ACC112 (cell line): ENCODE results near the gene FXYD7.
"Not testable (repeated sequence)": the region's sequence is repeated elsewhere in the genome, so short reads cannot be mapped to it uniquely, and the experiment has no call there.

ENCODE experiments used
- H2AFZ ChIP-seq: fragments of 200-600 bp; sonication (generic); one replicate; pipeline ENCODE4 v1.6.0; 2017; ENCODE audit warnings: antibody characterized with exemption, low read length; ENCODE audit not compliant: unreplicated experiment
- H3K27ac ChIP-seq: fragments of 200-600 bp; sonication (generic); 2 replicates; pipeline ENCODE4 v1.5.1; 2014; ENCODE audit warnings: low read depth, mild to moderate bottlenecking, antibody characterized with exemption, low read length, moderate library complexity
- H3K27me3 ChIP-seq: fragments of 200-600 bp; sonication (generic); 2 replicates; pipeline ENCODE4 v1.6.1; 2014; ENCODE audit warnings: mild to moderate bottlenecking, antibody characterized with exemption, low read length, moderate library complexity, mixed read lengths; ENCODE audit not compliant: insufficient read depth
- H3K36me3 ChIP-seq: fragments of 200-600 bp; sonication (generic); 2 replicates; pipeline ENCODE4 v1.6.1; 2016; ENCODE audit warnings: mild to moderate bottlenecking, antibody characterized with exemption, low read length, moderate library complexity, mixed read lengths; ENCODE audit not compliant: insufficient read depth
- H3K4me1 ChIP-seq: fragments of 200-600 bp; sonication (generic); one replicate; pipeline ENCODE4 v1.6.1; 2016; ENCODE audit warnings: low read length, mixed read lengths; ENCODE audit not compliant: insufficient read depth, unreplicated experiment, control insufficient read depth
- H3K4me3 ChIP-seq: fragments of 200-600 bp; sonication (generic); 2 replicates; pipeline ENCODE4 v1.5.1; 2014; ENCODE audit warnings: mild to moderate bottlenecking, low read depth, low read length
- H3K79me2 ChIP-seq: fragments of 200-600 bp; sonication (generic); one replicate; pipeline ENCODE4 v1.6.0; 2016; ENCODE audit warnings: low read length; ENCODE audit not compliant: control insufficient read depth, unreplicated experiment, insufficient read depth

FXYD7 gene

DNA sequence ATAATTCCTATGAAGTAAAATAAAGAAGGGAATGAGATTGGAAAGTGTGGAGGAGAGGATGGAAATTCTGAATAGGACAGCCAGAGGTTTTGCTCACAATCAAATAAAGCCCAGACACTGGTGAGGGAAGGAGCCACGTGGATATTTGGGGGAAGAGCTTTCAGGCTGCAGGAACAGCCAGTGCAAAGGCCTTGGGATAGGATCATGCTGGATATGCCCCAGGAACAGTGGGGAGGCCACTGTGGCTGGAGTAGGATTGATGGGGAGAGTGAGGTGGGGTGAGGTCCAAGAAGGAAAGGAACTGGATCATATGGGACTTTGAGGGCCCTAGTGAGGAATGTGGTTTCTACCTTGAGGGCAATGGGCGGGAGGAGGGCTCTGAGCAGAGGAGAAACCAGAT lies 7.4 kb downstream of the FXYD7 start:
- Histone ChIP-seq H3K4me1 (no peaks in the 10 kb centered on the region), H3K4me3 (no peak overlapping the region), H3K27ac (no peak overlapping the region), H3K36me3 (no peaks in the 10 kb centered on the region), H3K27me3 (no peaks in the 10 kb centered on the region), H2AFZ (no peak overlapping the region), H3K79me2 (peaks cover 4% of the 10 kb centered on the region)

DNA sequence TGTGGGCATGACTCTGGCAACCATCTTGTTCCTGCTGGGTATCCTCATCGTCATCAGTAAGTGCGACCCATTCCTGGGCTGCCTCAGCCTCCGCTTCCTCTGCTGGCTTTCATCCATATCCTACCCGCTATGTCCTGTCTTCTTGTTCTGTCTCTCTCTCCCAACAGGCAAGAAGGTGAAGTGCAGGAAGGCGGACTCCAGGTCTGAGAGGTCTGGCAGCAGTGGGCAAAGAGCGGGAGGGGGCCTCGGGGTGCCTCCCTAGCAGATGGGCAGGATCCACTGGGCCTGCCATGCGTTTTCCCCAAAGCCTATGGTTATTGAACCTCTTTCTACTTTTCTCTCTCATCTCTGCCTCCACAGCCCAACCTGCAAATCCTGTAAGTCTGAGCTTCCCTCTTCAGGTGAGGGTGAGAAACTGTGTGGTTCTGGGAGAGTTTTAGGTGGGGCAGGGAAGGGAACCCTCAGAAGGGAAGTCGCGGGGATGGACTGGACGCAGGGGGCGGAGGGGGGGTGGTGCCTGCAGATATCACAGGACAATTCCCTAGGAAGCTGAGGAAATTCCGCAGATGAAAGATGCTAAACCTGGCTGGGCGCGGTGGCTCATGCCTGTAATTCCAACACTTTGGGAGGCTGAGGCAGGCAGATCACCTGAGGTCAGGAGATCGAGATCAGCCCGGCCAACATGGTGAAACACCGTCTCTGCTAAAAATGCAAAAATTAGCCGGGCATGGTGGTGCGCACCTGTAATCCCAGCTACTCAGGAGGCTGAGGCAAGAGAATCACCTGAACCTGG lies 8.4 kb downstream of the FXYD7 start:
- Histone ChIP-seq H3K36me3 (no peaks in the 10 kb centered on the region), H3K4me1 (peaks cover 8% of the 10 kb centered on the region), H3K79me2 (peaks cover 14% of the 10 kb centered on the region), H3K27me3 (no peaks in the 10 kb centered on the region), H3K27ac (no peak overlapping the region), H3K4me3 (no peak overlapping the region), H2AFZ (no peak overlapping the region)

- H3K36me3 ChIP-seq, H3K27me3 ChIP-seq, H2AFZ ChIP-seq, H3K27ac ChIP-seq, H3K4me1 ChIP-seq, H3K4me3 ChIP-seq: not testable (repeated sequence)
- peaks cover 21% of the 10 kb centered on the region for H3K79me2 ChIP-seq
Measured at GRCh38 chr19:35153129-35153522, 10.1 kb downstream of the FXYD7 start.

- Histone ChIP-seq H3K4me1 (peaks cover 8% of the 10 kb centered on the region), H3K79me2 (peaks cover 21% of the 10 kb centered on the region), H3K27ac (no peak overlapping the region)
Measured at GRCh38 chr19:35153701-35154524, 10.9 kb downstream of the FXYD7 start.

DNA sequence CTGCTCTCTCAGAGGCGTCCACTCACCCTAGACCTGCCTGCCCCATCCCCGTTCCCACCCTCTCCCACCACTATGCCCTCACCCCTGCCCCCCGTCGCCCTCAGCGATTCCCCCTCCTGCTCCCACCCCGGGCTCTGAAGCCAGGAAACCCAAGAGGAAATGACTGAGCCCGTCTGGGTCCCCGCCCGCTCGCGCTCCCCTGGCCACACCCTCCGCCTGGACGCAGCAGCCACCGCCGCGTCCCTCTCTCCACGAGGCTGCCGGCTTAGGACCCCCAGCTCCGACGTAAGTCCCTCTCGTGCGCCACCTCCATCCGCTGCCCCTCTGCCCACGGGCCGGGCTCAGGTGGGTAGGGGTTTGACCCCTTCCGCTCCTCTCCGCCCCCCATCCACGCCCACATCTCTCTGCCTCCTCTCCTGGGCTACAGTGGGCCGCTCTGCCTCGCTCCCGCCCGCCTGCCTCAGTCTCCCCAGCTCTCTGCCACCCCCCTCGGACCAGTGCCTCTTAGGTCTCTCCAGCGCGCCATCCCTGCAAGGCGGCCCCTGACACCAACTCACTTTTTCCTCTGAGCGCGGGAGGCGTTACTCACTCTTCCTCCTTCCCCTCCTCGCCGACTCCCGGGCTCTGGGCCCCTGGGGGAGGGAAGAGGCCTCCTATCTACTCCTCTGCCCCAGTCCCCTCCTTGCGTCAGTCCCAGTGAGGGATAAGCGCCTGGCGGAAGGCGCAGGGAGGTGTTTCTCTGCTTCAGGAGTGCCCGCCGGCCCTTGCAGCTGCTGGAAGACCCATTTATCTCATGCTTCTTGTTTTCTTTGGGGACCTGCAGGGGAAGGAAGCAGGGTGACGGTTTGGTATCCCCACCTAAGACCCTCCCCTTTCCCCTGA lies 11.7 kb downstream of the FXYD7 start, which contains the start of gene FXYD5:
Gene FXYD5 (plus strand): TSS at position 211 of the 882 bp plus-strand sequence. CDS start 816 bp downstream, outside the sequence.
- peak within 1 kb of the TSS; percentile 93 for H3K4me3 ChIP-seq
- no peaks in the 10 kb centered on the region for H3K27me3 ChIP-seq
- H3K79me2 ChIP-seq = peaks cover 21% of the 10 kb centered on the region
- H2AFZ ChIP-seq = peak within 1 kb of the TSS; percentile 81
- H3K36me3 ChIP-seq = peaks cover 14% of the 10 kb centered on the region; the same call in 1 of the 2 replicates
- peak within 1 kb of the TSS; percentile 64; the same call in 1 of the 2 replicates for H3K27ac ChIP-seq
- H3K4me1 ChIP-seq = peaks cover 8% of the 10 kb centered on the region

More at GRCh38 chr19:35153701-35154524, 10.9 kb downstream of the FXYD7 start:
- Histone ChIP-seq H3K36me3 (peaks cover 6% of the 10 kb centered on the region; the same call in 1 of the 2 replicates), H2AFZ (peak overlapping the region; percentile 81), H3K27me3 (no peaks in the 10 kb centered on the region), H3K4me3 (peak overlapping the region; percentile 93)

DNA sequence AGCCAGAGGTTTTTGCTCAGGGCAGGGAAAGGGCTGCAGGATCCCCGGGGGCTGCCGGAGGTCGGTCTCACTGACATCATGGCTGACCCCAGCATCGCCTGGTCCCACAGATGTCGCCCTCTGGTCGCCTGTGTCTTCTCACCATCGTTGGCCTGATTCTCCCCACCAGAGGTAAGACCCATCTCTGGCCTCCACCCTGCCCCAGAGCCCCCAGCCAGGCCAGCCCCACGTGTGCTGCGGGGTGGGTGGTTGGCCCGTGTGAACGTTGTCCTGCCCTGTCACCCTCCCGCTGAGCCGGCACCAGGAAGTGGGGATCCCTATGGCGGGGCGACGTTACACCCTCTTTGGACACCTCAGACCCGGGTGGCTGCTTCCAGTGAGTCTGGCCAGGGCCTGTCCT lies 12.4 kb downstream of the FXYD7 start:
- H3K27ac ChIP-seq = no peak overlapping the region
- H3K27me3 ChIP-seq = no peaks in the 10 kb centered on the region
- peak overlapping the region; percentile 93 for H3K4me3 ChIP-seq
- peaks cover 21% of the 10 kb centered on the region for H3K79me2 ChIP-seq
- peaks cover 8% of the 10 kb centered on the region for H3K4me1 ChIP-seq
- peak overlapping the region; percentile 50 for H2AFZ ChIP-seq
- H3K36me3 ChIP-seq = peaks cover 14% of the 10 kb centered on the region

GRCh38 chr19:35155981-35156672 lies 13.1 kb downstream of the FXYD7 start:
- H3K36me3 ChIP-seq = peaks cover 19% of the 10 kb centered on the region
- H3K4me3 ChIP-seq = peak overlapping the region; percentile 93
- H3K4me1 ChIP-seq = peaks cover 8% of the 10 kb centered on the region
- peaks cover 21% of the 10 kb centered on the region for H3K79me2 ChIP-seq
- H3K27me3 ChIP-seq = no peaks in the 10 kb centered on the region
- no peak overlapping the region for H2AFZ ChIP-seq
- no peak overlapping the region for H3K27ac ChIP-seq

DNA sequence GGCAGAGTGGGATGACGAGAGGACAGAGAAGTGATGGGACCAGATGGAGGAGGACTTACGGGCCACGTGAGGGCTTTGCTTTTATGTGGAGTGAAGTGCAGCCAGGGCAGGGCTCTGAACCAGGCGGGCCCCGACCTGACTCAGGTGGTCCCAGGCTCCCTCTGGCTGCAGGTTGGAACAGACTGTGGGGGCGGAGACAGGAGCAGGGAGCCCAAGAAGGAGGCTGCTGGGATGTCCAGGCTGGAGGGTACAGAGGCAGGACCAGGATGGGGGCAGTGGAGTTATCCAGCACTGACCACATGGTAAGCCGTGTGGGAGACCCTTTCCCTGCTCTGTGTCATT lies 13.6 kb downstream of the FXYD7 start:
- Histone ChIP-seq H3K27me3 (no peaks in the 10 kb centered on the region), H3K27ac (no peak overlapping the region), H2AFZ (no peak overlapping the region), H3K79me2 (peaks cover 21% of the 10 kb centered on the region), H3K4me1 (peaks cover 8% of the 10 kb centered on the region), H3K4me3 (no peak overlapping the region), H3K36me3 (peaks cover 24% of the 10 kb centered on the region)

DNA sequence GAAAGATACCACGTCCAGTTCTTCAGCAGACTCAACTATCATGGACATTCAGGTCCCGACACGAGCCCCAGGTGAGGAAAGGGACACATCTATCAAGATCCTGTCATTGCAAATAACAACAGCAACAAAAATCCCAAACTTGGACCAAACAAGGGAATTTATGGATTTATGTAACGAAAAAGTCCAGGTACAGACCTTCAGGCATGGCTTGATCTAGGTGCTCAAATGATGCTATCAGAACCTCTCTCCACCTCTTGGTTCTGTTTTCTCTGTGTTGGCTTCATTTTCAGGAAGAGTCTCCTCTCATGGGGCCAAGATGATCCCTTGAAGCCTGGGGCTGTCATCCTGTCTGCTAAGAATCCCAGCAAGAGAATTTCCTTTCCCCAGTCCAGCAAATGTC lies 14.4 kb downstream of the FXYD7 start:
- peaks cover 32% of the 10 kb centered on the region for H3K36me3 ChIP-seq
- H3K27me3 ChIP-seq = no peaks in the 10 kb centered on the region
- H3K79me2 ChIP-seq = peaks cover 21% of the 10 kb centered on the region
- no peak overlapping the region for H3K27ac ChIP-seq
- no peak overlapping the region for H2AFZ ChIP-seq
- H3K4me3 ChIP-seq = no peak overlapping the region
- peaks cover 8% of the 10 kb centered on the region for H3K4me1 ChIP-seq

GRCh38 chr19:35159606-35160005 lies 16.6 kb downstream of the FXYD7 start:
- H3K36me3 ChIP-seq = peaks cover 53% of the 10 kb centered on the region
- H3K4me3 ChIP-seq = no peak overlapping the region
- H3K4me1 ChIP-seq = peaks cover 8% of the 10 kb centered on the region
- no peak overlapping the region for H3K27ac ChIP-seq
- no peak overlapping the region for H2AFZ ChIP-seq
- peaks cover 21% of the 10 kb centered on the region for H3K79me2 ChIP-seq
- no peaks in the 10 kb centered on the region for H3K27me3 ChIP-seq
